Measurements from ENCODE around the gene UGDH. TPM values are rescaled to one million over a fixed set of nuclear protein-coding genes. Genes with fewer than 3 reads are reported as not detected.

Gene UGDH
- total and polyA plus RNA-seq, 2 of the 8 experiments (the other 6 are each of a cell fraction or from before 2014, with no cell fraction given): 32.0 to 128 TPM

DNA sequence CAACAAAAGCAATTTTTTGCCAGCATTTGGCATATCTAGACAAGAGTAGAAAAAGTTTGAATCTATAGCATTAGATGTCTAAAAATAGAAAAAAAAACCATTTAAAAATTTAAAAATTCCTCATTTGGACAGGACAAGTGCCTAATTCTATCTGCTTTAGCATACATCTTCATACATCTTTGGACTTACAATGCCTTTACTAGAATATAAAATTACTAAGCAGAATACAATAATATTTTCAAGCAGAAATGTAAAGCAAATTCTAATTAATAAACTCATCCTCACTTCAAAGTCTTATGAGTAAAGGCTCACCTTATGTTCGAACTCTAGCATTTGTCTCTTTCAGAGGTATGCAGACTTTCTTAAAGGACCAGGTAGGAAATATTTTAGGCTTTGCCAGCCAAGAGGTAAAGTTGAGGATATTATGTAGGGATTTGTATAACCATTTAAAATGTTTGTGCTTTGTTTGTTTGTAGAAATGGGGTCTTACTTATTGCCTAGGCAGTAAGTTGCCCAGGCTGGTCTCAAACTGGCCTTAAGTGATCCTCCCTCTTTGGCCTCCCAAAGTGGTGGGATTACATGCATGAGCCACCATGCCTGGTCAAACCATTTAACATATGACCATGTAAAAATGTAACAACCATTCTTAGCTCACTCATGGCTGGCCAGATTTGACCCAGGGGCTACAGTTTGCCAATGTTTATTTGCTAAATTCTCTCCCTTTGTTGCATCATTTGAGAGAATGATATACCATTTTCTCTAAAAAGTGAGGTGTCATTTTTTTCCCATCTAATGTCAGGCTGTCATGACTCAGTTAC lies 29.1 kb downstream of the UGDH start:
- ChIA-PET CTCF (ENCODE audit: partially characterized antibody) (interaction anchor here (1.4 to 1.5 kb wide), 2 partner anchors 10 to 29 kb away, joined by 6 to 7 read pairs; no protein-coding TSS in a partner anchor), POLR2A (ENCODE audit: partially characterized antibody) (interaction anchor here (1.1 to 1.3 kb wide), 2 partner anchors 29 to 133 kb away, joined by 3 read pairs; partner anchors contain the start of gene UGDH)
- Histone ChIP-seq H2AFZ (ENCODE audit: low read length) (no peak overlapping the region), H3K4me1 (replicated peaks in 1 of 4; ENCODE audit: control insufficient read depth in 3 of 4, insufficient read depth in 4 of 4, low read length in 3 of 4) (no peaks in the 10 kb centered on the region), H4K5ac (ENCODE audit: insufficient read length, low read depth, low read length) (no peak overlapping the region), H3K4me2 (ENCODE audit: insufficient read depth in 1 of 2, low read depth in 2 of 2, low read length in 2 of 2) (no peak overlapping the region), H2BK120ac (replicated peaks; ENCODE audit: low read depth, low read length) (no peak overlapping the region), H2BK5ac (ENCODE audit: low read depth, low read length) (no peak overlapping the region), H3K9ac (replicated peaks in 1 of 4; ENCODE audit: extremely low read depth in 1 of 4, low read depth in 3 of 4, low read length in 3 of 4) (no peak overlapping the region), H3K4me3 (ENCODE audit: extremely low read depth in 1 of 4, insufficient read depth in 2 of 4, low read depth in 3 of 4, low read length in 4 of 4) (no peak overlapping the region), H3K18ac (ENCODE audit: extremely low read depth, low read length) (no peak overlapping the region), H3K79me1 (ENCODE audit: low read depth, low read length) (no peaks in the 10 kb centered on the region), H2BK12ac (ENCODE audit: low read depth, low read length) (no peak overlapping the region), H3K23ac (ENCODE audit: insufficient read length) (no peak overlapping the region), H3K27ac (ENCODE audit: low read depth, low read length) (no peak overlapping the region), H3K4ac (replicated peaks; ENCODE audit: insufficient read length, low read depth, low read length) (no peak overlapping the region), H4K20me1 (replicated peaks in 1 of 2; ENCODE audit: control insufficient read depth in 1 of 2, insufficient read depth in 2 of 2, low read length in 2 of 2) (no peaks in the 10 kb centered on the region), H4K91ac (replicated peaks; ENCODE audit: insufficient read length, low read length) (no peak overlapping the region), H3K79me2 (ENCODE audit: control insufficient read depth in 1 of 2, insufficient read depth in 2 of 2, low read length in 2 of 2) (no peaks in the 10 kb centered on the region), H3K23me2 (ENCODE audit: low read depth, low read length) (no peaks in the 10 kb centered on the region), H2BK15ac (ENCODE audit: low read length) (no peak overlapping the region), H3K36me3 (ENCODE audit: control insufficient read depth in 2 of 4, insufficient read depth in 4 of 4, low read length in 3 of 4) (peaks cover 7 to 39% (median 17%) of the 10 kb centered on the region in 4 experiments), H3K14ac (ENCODE audit: insufficient read length) (no peak overlapping the region), H2AK5ac (ENCODE audit: low read depth, low read length) (no peak overlapping the region), H4K8ac (ENCODE audit: extremely low read depth, insufficient read depth, low read length) (no peak overlapping the region), H3K27me3 (replicated peaks in 1 of 4; ENCODE audit: control insufficient read depth in 3 of 4, extremely low read depth in 1 of 4, insufficient read depth in 3 of 4, low read length in 3 of 4) (no peaks in the 10 kb centered on the region), H3K56ac (replicated peaks; ENCODE audit: insufficient read length, low read depth, low read length) (no peak overlapping the region), H3K9me3 (ENCODE audit: insufficient read depth in 2 of 2, low read depth in 1 of 2, low read length in 1 of 2) (no peaks in the 10 kb centered on the region), H2BK20ac (ENCODE audit: low read length) (no peak overlapping the region)
- DNase-seq (ENCODE audit: low read depth in 1 of 2, low spot score in 2 of 2) (peak in 1 of 2 experiments; percentile 32), FAIRE-seq (no peak)
- 95% methylated on average over 1 of the region's 1 CpG; no CpG with 5 or more reads in 1 of the 2 experiments for WGBS, 2 experiments (ENCODE audit: extremely low coverage in 1 of 2, insufficient coverage in 1 of 2, insufficient read length in 1 of 2, insufficient replicate concordance in 2 of 2, low coverage in 1 of 2, low lambda C conversion rate in 2 of 2, missing lambda C conversion rate in 1 of 2)
- TF ChIP-seq POLR2A (IDR thresholded peaks at IDR 0.05; ENCODE audit: control extremely low read depth in 1 of 2, low read depth in 2 of 2, low read length in 2 of 2) (no peak), JUN (IDR thresholded peaks at IDR 0.05; ENCODE audit: low read depth, low read length) (no peak), SAP30 (IDR thresholded peaks at IDR 0.05; ENCODE audit: insufficient read depth, insufficient replicate concordance, low read length) (no peak), RAD21 (IDR thresholded peaks at IDR 0.05 in 1 of 2, conservative IDR thresholded peaks at IDR 0.05 in 1 of 2; ENCODE audit: low read depth in 2 of 2, low read length in 2 of 2) (no peak), SUZ12 (IDR thresholded peaks at IDR 0.05; ENCODE audit: low read length) (no peak)
- TF ChIP-seq, protein P1, sequence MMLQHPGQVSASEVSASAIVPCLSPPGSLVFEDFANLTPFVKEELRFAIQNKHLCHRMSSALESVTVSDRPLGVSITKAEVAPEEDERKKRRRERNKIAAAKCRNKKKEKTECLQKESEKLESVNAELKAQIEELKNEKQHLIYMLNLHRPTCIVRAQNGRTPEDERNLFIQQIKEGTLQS (IDR thresholded peaks at IDR 0.05; ENCODE audit: insufficient read depth, low read depth, low read length): no peak

Data from H1 (cell line).